Brain microvascular endothelial cell (primary cell): ENCODE measurements around the gene PMEPA1.

Experiments
- DNase-seq: peaks from one replicate; pipeline ENCODE4 v3.0.0-alpha.2; 2020
- H3K27ac ChIP-seq: fragments of 250-450 bp; sonication (Bioruptor Pico); 2 replicates; pipeline ENCODE4 v1.5.1; 2020; ENCODE audit warnings: mild to moderate bottlenecking, moderate library complexity
- H3K27me3 ChIP-seq: fragments of 250-450 bp; sonication (Bioruptor Pico); replicated peaks from 2 replicates; pipeline ENCODE4 v1.5.1; 2020; ENCODE audit warnings: mild to moderate bottlenecking
- H3K36me3 ChIP-seq: fragments of 250-450 bp; sonication (Bioruptor Pico); replicated peaks from 2 replicates; pipeline ENCODE4 v1.5.1; 2020; ENCODE audit warnings: mild to moderate bottlenecking
- H3K4me3 ChIP-seq: 2 replicates; pipeline ENCODE4 v1.5.1; 2011; ENCODE audit warnings: low read depth, mild to moderate bottlenecking, control low read depth, low read length, moderate library complexity
- CTCF ChIP-seq: IDR thresholded peaks from 2 replicates; pipeline ENCODE4 v1.5.1; 2011; ENCODE audit warnings: low read depth, mild to moderate bottlenecking, moderate library complexity, low read length, control low read depth, inconsistent platforms; ENCODE audit errors: missing control alignments
- in situ Hi-C: cut with HindIII; loops from 2 replicates; pipeline ENCODE4 v1.10.0; 2017; ENCODE audit warnings: low sequenced_read_pairs, low pct_ligation_motif_present

The PMEPA1 gene

DNA sequence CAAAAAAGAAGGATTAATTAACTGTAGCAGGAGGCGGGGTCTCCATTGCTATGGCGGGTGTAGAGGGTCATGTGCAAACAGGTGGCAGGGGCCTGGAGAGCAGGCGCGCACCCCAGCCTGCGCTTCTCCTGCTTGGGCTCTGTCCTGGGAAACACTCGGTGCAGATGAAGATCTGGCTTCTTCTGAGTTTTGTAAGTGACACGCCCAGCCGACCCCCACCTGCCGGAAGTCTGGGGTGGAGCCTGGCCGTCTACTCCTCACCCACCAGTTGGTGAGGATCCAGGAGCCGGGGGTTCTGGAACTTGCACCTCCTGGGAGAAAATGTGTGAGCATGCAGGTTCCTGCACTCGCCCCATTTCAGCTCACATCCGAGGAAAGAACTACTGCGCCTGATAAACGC, 19.3 kb downstream of the PMEPA1 start:
- no peaks in the 10 kb centered on the region for H3K27me3 ChIP-seq
- no peak for DNase-seq

GRCh38 chr20:57689745-57690481, 19.9 kb downstream of the PMEPA1 start:
- no peak for TF ChIP-seq CTCF
- no peak overlapping the region for H3K4me3 ChIP-seq
- no peaks in the 10 kb centered on the region for H3K36me3 ChIP-seq
- no peak for DNase-seq
- no peaks in the 10 kb centered on the region for H3K27me3 ChIP-seq
- no peak overlapping the region for H3K27ac ChIP-seq
- in situ Hi-C loops = no loop called here

More for the DNA sequence above, 19.3 kb downstream of the PMEPA1 start:
- in situ Hi-C loops = no loop called here
- Histone ChIP-seq H3K36me3 (no peaks in the 10 kb centered on the region), H3K4me3 (no peak overlapping the region), H3K27ac (no peak overlapping the region)
- TF ChIP-seq CTCF = no peak

GRCh38 chr20:57688864-57689263, 21.0 kb downstream of the PMEPA1 start:
- in situ Hi-C loops = no loop called here
- no peak for DNase-seq
- no peak for TF ChIP-seq CTCF
- Histone ChIP-seq H3K27ac (no peak overlapping the region), H3K27me3 (no peaks in the 10 kb centered on the region), H3K4me3 (no peak overlapping the region), H3K36me3 (no peaks in the 10 kb centered on the region)

DNA sequence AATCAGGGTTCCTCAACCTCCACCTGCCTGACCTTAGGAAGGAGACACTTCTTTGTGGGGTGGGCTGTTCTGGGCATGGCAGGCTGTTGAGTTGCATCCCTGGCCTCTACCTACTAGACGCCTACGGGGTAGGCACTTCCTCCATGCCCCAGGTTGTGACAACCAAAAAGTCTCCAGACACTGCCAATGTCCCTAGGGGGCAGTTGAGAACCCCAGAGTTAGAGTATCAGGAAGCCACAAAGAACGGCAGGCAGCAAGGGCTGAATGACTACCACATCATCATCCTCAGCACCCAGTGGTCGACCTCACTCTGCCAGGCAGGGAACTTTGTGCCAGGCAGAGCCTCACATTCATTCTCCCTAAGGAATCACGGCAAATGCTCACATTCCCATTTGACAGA, 21.5 kb downstream of the PMEPA1 start:
- H3K4me3 ChIP-seq = no peak overlapping the region
- H3K27me3 ChIP-seq = no peaks in the 10 kb centered on the region
- in situ Hi-C loops = no loop called here
- H3K27ac ChIP-seq = no peak overlapping the region
- no peak for DNase-seq
- H3K36me3 ChIP-seq = no peaks in the 10 kb centered on the region
- no peak for TF ChIP-seq CTCF

DNA sequence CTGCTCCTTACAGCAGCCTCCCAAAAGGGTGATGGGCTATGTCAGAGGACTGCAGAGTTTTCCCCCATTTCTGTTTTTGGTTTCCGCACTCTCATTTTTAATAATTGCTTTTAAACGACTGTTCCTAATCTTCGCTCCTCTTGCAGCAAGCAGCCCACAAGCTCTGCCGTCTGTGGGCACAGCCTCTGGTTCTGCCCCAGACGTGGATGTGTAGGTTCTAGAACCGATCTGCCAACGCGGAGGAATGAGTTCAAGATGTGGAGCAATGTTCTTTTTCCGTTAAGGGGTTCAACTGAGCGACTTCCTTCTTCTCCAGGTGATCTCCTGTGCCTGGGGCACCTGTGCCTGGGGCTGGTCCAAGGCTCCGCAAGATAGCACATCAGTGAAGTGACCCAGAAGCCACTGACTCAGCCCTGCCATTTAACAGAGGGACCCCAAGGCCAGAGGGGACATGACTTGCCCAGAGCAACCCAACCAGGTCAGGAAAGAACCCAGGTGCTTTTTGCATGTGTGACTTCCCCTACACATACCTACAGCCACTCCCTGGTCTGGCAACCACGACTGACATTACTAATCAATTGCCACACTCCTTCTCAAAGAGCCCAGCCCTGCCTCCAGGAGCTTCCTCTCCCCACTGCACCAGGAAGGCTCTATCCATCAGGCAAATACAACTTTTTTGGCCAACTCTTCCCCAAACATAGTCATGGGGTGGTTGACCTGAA, 22.7 kb downstream of the PMEPA1 start:
- TF ChIP-seq CTCF = no peak
- no peak overlapping the region for H3K27ac ChIP-seq

More for the DNA sequence above, 22.7 kb downstream of the PMEPA1 start:
- no peak for DNase-seq
- no peak overlapping the region for H3K4me3 ChIP-seq
- in situ Hi-C loops = no loop called here
- H3K36me3 ChIP-seq = no peaks in the 10 kb centered on the region
- no peaks in the 10 kb centered on the region for H3K27me3 ChIP-seq
